DOHH2 (cell line): ENCODE results near the gene HINT3.
"Not testable (repeated sequence)": the region's sequence is repeated elsewhere in the genome, so short reads cannot be mapped to it uniquely, and the experiment has no call there.

Source experiments
- H3F3A ChIP-seq: fragments of 200-600 bp; sonication (generic), shearing (Covaris generic); 2 replicates; pipeline ENCODE4 v1.6.0; 2016; ENCODE audit warnings: antibody characterized with exemption, mild to moderate bottlenecking; ENCODE audit not compliant: control insufficient read depth, insufficient read depth
- H3K27ac ChIP-seq: fragments of 200-600 bp; sonication (generic); 2 replicates; pipeline ENCODE4 v1.5.1; 2014; ENCODE audit warnings: low read depth, mild to moderate bottlenecking, low read length, moderate library complexity
- H3K27me3 ChIP-seq: fragments of 200-600 bp; sonication (generic); 2 replicates; pipeline ENCODE4 v1.6.1; 2014; ENCODE audit warnings: mild to moderate bottlenecking, low read length, mixed read lengths; ENCODE audit not compliant: control insufficient read depth
- H3K36me3 ChIP-seq: fragments of 200-600 bp; sonication (generic); 2 replicates; pipeline ENCODE4 v1.6.1; 2014; ENCODE audit warnings: mild to moderate bottlenecking, low read length, moderate library complexity, mixed read lengths; ENCODE audit not compliant: control insufficient read depth
- H3K4me1 ChIP-seq: fragments of 200-600 bp; sonication (generic); 2 replicates; pipeline ENCODE4 v1.6.1; 2014; ENCODE audit warnings: mild to moderate bottlenecking, low read length, mixed read lengths; ENCODE audit not compliant: control insufficient read depth
- H3K4me2 ChIP-seq: fragments of 200-600 bp; sonication (generic); 2 replicates; pipeline ENCODE4 v1.6.0; 2014; ENCODE audit warnings: mild to moderate bottlenecking, low read length, moderate library complexity
- H3K4me3 ChIP-seq: fragments of 200-600 bp; sonication (generic); 2 replicates; pipeline ENCODE4 v1.5.1; 2014; ENCODE audit warnings: mild to moderate bottlenecking, low read length, mixed read lengths
- H3K79me2 ChIP-seq: fragments of 200-600 bp; sonication (generic); 2 replicates; pipeline ENCODE4 v1.6.1; 2014; ENCODE audit warnings: mild to moderate bottlenecking, low read length, mixed read lengths; ENCODE audit not compliant: control insufficient read depth
- H3K9me2 ChIP-seq: fragments of 200-600 bp; sonication (generic); replicated peaks from 2 replicates; pipeline ENCODE4 v1.6.1; 2014; ENCODE audit warnings: mild to moderate bottlenecking, low read length, mixed read lengths; ENCODE audit not compliant: control insufficient read depth
- H3K9me3 ChIP-seq: fragments of 200-600 bp; sonication (generic); 2 replicates; pipeline ENCODE4 v1.6.1; 2014; ENCODE audit warnings: antibody characterized with exemption, low read length, mixed read lengths; ENCODE audit not compliant: control insufficient read depth, insufficient read depth
- H4K20me1 ChIP-seq: fragments of 200-600 bp; sonication (generic); 2 replicates; pipeline ENCODE4 v1.6.0; 2014; ENCODE audit warnings: low read depth, mild to moderate bottlenecking, antibody characterized with exemption, low read length, moderate library complexity; ENCODE audit not compliant: control insufficient read depth, insufficient read depth
- EZH2phosphoT487 ChIP-seq: fragments of 200-600 bp; sonication (generic); IDR thresholded peaks from 2 replicates; pipeline ENCODE4 v1.6.1; 2017; ENCODE audit warnings: borderline replicate concordance, mild to moderate bottlenecking, antibody characterized with exemption, low read length, moderate library complexity, mixed read lengths
- TF ChIP-seq, protein P1 (sequence below): fragments of 200-600 bp; sonication (generic); IDR thresholded peaks from one replicate; pipeline ENCODE4 v1.5.1; 2014; ENCODE audit warnings: antibody characterized with exemption, mild to moderate bottlenecking, low read depth, low read length; ENCODE audit not compliant: poor library complexity, severe bottlenecking

The HINT3 gene

DNA sequence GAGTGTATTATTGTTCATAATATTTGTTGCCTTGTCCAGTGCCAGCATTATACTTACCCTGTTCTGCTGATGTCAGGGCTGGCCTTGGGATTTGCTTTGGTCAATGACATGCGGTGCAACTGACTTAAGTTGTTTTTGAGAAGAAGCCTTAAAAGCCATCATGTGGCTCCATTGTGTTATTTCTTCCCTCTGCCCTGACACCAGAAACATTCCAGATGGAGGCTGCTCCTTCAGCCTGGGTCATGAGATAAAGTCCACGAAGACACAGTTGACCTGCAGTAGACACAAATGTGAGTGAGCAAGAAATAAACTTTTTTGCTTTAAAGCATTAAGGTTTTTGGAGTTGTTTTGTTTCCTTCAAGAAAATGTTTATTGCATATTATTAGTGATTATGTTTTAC lies 7.5 kb upstream of the HINT3 start:
- no peaks in the 10 kb centered on the region for H3K9me2 ChIP-seq
- no peaks in the 10 kb centered on the region for H4K20me1 ChIP-seq
- no peak overlapping the region for H3K4me3 ChIP-seq
- no peaks in the 10 kb centered on the region for H3F3A ChIP-seq
- no peak for TF ChIP-seq EZH2phosphoT487
- TF ChIP-seq, protein P1, sequence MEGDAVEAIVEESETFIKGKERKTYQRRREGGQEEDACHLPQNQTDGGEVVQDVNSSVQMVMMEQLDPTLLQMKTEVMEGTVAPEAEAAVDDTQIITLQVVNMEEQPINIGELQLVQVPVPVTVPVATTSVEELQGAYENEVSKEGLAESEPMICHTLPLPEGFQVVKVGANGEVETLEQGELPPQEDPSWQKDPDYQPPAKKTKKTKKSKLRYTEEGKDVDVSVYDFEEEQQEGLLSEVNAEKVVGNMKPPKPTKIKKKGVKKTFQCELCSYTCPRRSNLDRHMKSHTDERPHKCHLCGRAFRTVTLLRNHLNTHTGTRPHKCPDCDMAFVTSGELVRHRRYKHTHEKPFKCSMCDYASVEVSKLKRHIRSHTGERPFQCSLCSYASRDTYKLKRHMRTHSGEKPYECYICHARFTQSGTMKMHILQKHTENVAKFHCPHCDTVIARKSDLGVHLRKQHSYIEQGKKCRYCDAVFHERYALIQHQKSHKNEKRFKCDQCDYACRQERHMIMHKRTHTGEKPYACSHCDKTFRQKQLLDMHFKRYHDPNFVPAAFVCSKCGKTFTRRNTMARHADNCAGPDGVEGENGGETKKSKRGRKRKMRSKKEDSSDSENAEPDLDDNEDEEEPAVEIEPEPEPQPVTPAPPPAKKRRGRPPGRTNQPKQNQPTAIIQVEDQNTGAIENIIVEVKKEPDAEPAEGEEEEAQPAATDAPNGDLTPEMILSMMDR = no peak
- H3K27me3 ChIP-seq = no peaks in the 10 kb centered on the region
- peaks cover 16% of the 10 kb centered on the region for H3K4me1 ChIP-seq
- H3K79me2 ChIP-seq = no peaks in the 10 kb centered on the region
- no peak overlapping the region for H3K27ac ChIP-seq
- H3K36me3 ChIP-seq = no peaks in the 10 kb centered on the region
- H3K9me3 ChIP-seq = no peaks in the 10 kb centered on the region
- no peak overlapping the region for H3K4me2 ChIP-seq

DNA sequence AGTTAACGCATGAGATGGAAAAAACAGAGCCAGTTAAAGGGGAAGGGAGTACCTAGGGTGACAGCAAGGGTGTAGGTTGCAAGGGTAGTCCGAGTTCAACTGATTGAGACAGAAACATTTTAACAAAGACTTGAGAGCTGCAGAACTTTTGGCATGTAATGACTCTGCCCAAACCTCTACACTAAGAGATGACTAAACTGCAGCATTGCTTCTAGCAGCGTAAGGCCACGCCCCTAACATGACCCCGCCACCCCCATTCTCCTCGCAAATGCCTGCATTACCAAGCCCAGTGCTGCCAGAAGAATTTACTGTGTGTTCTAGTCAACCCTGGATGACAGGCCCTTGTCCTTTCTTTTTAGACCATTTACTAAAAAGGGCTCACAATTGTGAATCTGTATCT lies 6.3 kb upstream of the HINT3 start:
- Histone ChIP-seq H3K4me1 (peaks cover 7% of the 10 kb centered on the region), H4K20me1 (no peaks in the 10 kb centered on the region), H3K9me2 (no peaks in the 10 kb centered on the region), H3K36me3 (no peaks in the 10 kb centered on the region), H3K4me2 (no peak overlapping the region), H3K27ac (no peak overlapping the region), H3K79me2 (no peaks in the 10 kb centered on the region), H3F3A (no peaks in the 10 kb centered on the region), H3K4me3 (no peak overlapping the region), H3K27me3 (no peaks in the 10 kb centered on the region), H3K9me3 (no peaks in the 10 kb centered on the region)
- TF ChIP-seq, protein P1 = no peak
- no peak for TF ChIP-seq EZH2phosphoT487

DNA sequence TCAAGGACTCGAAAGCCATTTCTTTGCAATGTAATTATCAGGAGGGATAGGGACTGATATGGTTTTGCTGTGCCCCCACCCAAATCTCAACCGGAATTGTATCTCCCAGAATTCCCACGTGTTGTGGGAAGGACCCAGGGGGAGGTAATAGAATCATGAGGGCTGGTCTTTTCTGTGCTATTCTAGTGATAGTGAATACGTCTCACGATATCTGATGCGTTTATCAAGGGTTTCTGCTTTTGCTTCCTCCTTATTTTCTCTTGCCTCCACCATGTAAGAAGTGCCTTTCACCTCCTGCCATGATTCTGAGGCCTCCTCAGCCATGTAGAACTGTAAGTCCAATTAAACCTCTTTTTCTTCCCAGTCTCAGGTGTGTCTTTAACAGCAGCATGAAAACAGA lies 5.9 kb upstream of the HINT3 start:
- not testable (repeated sequence) for H3K27ac ChIP-seq, H3K79me2 ChIP-seq

DNA sequence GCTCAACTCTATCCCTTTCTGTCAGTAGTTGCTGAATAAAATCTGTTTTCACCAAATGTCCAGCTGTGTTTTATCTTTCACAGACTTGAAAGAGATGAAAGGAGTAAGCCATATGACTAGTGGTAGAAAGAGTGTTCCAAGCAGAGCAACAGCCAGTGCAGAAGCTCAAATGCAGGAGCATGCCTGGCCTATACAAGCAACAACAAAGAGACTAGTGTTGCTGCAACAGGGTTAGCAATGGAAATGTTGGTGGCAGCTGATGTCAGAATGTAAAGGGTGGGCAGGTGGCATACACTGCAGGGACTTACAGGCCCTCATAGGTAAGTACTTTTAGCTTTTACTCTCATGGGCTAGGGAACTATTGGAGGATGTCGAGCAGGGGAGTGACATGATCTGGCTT lies 5.2 kb upstream of the HINT3 start:
- no peaks in the 10 kb centered on the region for H3K36me3 ChIP-seq
- H3K79me2 ChIP-seq = no peaks in the 10 kb centered on the region
- no peaks in the 10 kb centered on the region for H3K9me2 ChIP-seq
- H4K20me1 ChIP-seq = no peaks in the 10 kb centered on the region
- no peak overlapping the region for H3K4me2 ChIP-seq
- no peak overlapping the region for H3K27ac ChIP-seq
- no peaks in the 10 kb centered on the region for H3K27me3 ChIP-seq
- peaks cover 14% of the 10 kb centered on the region for H3K4me1 ChIP-seq
- H3K4me3 ChIP-seq = no peak overlapping the region
- H3K9me3 ChIP-seq = no peaks in the 10 kb centered on the region
- TF ChIP-seq EZH2phosphoT487 = no peak
- TF ChIP-seq, protein P1 = no peak
- no peaks in the 10 kb centered on the region for H3F3A ChIP-seq

More for the DNA sequence above, 5.9 kb upstream of the HINT3 start:
- not testable (repeated sequence) for H3K9me3 ChIP-seq, H4K20me1 ChIP-seq, H3K27me3 ChIP-seq, H3K36me3 ChIP-seq, H3K9me2 ChIP-seq, H3K4me3 ChIP-seq, H3K4me2 ChIP-seq, H3K4me1 ChIP-seq, H3F3A ChIP-seq
